NCI-H526 treated with DMSO at 0.1 percent for 48 hours (cell line): ENCODE data around the gene BOLA3.
"Not testable (repeated sequence)": the region's sequence is repeated elsewhere in the genome, so short reads cannot be mapped to it uniquely, and the experiment has no call there.

ENCODE experiments used
- DNase-seq: peaks from one replicate; lab custom pipeline; 2025; lab: John Stamatoyannopoulos, UW

BOLA3 gene

DNA sequence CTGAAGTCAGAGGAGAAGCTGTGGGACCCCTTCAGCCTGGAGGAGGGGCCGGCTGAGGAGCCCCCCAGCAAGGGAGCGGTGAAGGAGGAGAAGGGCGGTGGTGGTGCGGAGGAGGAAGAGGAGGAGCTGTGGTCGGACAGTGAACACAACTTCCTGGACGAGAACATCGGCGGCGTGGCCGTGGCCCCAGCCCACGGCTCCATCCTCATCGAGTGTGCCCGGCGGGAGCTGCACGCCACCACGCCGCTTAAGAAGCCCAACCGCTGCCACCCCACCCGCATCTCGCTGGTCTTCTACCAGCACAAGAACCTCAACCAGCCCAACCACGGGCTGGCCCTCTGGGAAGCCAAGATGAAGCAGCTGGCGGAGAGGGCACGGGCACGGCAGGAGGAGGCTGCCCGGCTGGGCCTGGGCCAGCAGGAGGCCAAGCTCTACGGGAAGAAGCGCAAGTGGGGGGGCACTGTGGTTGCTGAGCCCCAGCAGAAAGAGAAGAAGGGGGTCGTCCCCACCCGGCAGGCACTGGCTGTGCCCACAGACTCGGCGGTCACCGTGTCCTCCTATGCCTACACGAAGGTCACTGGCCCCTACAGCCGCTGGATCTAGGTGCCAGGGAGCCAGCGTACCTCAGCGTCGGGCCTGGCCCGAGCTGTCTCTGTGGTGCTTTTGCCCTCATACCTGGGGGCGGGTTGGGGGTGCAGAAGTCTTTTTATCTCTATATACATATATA lies 46.0 kb downstream of the BOLA3 start:
- no peak for DNase-seq

DNA sequence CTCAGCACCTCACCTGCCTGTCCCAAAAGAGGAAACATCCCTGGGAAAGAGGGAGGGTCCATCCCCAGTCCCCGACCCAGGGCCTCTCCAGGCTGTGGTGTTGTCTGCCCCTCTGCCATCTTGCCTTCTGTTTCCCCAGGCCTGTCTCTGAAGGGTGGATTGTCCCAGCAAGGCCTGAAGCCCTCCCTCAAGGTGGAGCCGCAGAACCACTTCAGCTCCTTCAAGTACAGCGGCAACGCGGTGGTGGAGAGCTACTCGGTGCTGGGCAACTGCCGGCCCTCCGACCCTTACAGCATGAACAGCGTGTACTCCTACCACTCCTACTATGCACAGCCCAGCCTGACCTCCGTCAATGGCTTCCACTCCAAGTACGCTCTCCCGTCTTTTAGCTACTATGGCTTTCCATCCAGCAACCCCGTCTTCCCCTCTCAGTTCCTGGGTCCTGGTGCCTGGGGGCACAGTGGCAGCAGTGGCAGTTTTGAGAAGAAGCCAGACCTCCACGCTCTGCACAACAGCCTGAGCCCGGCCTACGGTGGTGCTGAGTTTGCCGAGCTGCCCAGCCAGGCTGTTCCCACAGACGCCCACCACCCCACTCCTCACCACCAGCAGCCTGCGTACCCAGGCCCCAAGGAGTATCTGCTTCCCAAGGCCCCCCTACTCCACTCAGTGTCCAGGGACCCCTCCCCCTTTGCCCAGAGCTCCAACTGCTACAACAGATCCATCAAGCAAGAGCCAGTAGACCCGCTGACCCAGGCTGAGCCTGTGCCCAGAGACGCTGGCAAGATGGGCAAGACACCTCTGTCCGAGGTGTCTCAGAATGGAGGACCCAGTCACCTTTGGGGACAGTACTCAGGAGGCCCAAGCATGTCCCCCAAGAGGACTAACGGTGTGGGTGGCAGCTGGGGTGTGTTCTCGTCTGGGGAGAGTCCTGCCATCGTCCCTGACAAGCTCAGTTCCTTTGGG lies 47.2 kb downstream of the BOLA3 start:
- no peak for DNase-seq

DNA sequence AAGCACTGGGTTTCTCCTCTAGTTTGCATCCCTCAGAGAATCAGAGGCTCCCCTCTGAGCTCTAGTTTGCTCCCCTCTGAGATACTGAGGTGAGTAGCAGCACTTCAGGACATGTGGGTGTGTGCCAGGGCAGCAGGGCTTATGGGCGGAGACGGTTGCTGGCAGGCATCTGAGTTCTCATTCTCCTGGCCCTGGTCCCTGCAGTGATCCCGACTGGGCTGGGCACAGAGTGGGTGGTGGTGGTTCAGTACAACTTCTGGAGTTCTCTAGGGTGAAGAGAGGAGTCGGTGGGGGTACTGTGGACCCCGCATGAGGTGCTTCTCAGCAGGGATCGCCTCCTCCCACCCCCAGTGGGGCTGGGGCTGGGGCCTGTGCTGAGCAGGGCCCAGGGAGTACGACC lies 47.9 kb downstream of the BOLA3 start:
- DNase-seq: no peak

DNA sequence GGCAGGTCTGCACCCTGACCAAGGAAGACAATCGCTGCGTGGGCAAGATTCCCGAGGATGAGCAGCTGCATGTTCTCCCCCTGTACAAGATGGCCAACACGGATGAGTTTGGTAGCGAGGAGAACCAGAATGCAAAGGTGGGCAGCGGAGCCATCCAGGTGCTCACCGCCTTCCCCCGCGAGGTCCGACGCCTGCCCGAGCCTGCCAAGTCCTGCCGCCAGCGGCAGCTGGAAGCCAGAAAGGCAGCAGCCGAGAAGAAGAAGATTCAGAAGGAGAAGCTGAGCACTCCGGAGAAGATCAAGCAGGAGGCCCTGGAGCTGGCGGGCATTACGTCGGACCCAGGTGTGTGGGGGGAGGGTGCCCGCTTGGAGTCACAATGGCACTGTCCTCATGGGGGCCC lies 48.4 kb downstream of the BOLA3 start:
- DNase-seq: no peak

DNA sequence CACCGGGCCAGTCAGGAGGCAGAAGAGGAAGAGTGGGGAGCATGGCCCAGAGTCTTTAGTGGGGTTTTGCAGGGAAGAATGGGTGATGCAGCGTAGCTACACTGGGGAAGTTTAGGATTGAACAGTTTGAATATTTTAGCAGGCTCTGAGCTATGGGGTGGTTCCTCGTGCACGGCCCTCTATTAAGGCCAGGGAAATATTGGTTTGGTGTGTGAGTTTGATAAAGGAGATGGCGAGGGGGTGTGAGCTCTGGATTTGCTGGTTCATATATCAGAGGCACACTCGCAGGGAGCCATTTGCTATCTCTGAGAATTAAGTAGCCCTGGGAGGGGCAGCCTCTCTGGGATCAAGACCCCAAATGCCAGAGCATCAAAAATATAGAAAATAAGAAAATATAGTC lies 50.1 kb downstream of the BOLA3 start:
- no peak for DNase-seq

DNA sequence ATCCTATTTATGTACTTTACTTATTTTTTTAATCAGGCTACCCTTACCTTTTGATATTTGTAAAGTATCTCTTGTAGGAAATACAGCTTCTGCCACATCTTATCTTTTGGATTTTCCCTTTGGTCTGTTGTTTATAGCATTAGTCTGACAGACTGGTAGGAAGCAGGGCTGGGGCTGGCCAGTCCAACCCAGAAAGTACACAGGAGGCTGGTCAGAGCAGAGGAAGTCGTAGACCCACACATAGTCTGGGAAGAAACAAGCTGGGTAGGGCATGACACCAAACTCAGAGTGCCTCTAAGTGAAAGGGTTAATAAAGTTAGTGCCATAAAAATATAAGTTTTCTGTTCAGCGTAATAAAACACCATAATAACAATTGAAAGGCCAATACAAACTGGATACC lies 51.7 kb downstream of the BOLA3 start:
- no peak for DNase-seq

DNA sequence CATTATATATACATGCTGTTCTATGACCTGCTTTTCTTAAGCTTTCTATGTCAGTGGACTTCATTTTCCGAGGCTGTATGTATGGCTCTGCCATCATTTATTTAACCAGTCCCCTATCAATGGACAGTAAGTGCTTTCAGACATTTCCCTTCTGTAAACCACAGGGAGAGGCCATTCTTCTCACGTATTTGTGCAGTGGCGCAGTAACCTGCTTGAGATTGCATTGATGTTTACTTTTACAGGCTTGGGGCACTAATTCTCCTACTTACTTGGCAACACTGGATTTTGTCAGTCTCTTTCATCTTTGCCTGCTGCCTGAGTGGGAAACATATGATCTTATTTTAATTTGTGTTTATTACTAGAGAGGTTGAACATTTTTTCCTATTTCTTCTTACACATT lies 52.1 kb downstream of the BOLA3 start:
- DNase-seq: no peak

DNA sequence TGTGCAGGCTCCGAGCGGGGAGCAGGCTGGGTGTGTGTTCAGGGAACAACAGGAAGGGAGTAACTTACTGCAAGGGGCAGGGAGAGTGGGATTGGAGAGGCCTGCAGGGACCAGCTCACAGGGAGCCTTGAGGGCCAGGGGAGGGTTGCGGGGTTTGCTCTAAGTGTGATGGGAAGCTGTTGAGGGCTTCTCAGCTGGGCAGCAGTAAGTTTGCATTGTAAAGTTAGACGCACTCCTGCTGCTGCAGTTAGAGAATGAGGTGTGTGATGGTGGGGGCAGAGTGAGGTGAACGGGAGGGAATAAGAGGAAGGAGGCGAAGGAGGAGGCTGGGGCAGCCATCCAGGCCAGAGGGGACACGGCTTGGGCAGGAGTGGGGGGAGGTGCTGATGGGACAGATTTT lies 53.4 kb downstream of the BOLA3 start:
- no peak for DNase-seq

DNA sequence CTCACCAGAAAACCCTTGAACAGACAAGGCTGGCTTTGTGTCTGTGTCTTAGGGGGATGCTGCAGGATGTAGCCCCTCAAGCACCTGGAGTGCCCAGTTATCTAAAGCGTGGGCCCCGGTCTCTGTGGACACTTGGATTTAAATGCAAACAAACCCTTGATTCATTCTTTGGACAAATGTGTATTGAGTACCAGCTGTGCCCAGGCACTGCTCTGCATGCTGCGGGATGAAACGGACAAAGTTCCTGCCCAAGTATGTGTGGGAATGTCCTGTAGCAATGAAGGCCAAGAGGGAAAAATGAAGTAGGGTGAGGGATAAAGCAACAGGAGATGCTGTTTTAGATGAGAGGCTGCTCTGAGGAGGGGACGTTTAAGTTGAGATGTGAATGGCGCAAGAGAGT lies 53.9 kb downstream of the BOLA3 start:
- DNase-seq: no peak

DNA sequence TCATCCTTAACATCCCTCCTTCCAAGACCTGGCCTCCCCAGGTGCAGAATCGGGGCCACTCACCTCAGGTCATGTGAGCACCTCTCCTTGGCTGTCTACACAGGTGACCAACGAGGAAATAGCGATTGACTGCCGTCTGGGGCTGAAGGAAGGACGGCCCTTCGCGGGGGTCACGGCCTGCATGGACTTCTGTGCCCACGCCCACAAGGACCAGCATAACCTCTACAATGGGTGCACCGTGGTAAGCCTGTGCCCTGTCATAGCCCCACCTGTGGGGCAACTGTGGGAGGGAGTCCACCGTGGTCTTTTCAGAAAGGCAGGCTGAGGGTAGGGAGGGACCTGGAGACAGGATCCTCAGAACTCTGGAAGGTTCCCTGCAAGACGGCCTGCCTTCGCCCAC lies 54.3 kb downstream of the BOLA3 start:
- DNase-seq: no peak

DNA sequence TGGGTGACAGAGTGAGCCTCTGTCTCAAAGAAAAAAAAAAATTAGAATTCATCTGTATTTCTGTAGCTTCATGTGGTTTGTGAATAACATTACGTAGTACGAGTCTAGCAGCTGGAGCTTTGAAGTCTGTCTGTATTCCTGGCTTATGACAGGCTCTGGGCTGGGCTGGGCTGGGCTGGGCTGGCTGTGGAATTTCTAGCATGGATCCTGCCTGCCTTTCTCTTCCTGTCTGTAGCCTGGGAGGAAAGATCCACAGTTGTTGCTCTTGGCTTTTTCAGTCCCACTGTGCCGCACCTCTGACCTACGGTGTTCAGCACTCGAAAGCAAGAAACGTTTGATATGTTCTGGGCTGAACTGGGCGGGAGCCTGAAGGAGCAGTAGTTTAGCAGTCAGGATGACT lies 55.4 kb downstream of the BOLA3 start:
- DNase-seq: no peak

DNA sequence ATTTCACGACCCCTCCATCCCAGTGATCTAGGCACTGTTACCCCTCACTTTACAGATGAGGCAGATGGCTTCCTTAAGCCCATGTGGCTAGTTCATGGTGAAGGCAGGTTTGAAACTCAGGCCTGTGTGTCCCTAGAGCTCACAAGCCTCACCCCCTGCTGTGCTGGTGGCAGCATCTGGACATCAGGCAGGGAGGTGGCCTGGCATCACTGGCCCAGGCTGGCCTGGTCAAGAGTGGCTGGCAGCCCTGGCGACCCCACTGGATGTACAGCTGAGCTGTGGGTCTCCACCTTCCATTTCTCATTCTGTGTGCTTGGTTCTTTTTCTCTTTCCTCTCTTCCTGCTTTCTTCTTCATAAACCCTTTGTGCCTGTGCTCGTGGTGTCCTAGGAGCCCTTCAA lies 56.3 kb downstream of the BOLA3 start:
- no peak for DNase-seq

DNA sequence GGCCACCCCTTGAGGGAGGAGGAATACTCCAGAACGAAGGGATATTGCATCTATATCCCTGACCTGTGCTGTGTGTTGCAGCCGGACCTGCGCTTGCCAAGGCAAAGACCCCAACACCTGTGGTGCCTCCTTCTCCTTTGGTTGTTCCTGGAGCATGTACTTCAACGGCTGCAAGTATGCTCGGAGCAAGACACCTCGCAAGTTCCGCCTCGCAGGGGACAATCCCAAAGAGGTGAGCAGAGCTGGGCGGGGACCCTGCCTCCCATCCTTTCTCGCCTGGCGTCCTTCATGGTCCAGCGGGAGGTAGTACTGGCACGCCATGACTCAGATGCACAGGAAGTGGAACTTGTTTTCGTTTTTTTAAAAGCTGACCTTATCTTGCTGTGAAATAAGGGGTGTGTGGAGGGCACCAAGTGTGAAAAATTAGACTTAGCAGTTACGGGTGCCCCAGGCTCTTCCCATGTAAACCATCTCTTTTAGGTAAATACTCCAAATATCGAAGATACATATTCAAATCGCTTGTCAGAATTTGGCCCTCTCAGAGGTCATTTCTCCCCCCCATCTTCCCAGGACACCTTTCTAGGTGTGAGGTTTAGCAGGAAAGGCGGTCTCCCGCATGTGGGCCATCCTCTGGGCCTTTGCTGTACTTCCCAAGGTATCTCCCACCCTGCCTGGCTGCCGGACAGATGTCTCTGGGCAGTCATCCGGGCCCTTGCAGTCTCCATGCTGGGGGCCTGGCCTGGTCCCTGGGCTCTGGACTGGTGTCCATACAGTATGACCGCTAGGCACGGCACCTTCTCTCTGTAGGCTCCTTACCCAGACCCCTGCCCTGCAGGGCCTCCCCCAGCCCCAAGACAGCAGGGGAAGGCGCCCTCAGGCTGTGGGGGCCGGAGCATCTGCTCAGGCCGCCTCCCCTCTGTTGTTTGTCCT lies 57.6 kb downstream of the BOLA3 start:
- no peak for DNase-seq

DNA sequence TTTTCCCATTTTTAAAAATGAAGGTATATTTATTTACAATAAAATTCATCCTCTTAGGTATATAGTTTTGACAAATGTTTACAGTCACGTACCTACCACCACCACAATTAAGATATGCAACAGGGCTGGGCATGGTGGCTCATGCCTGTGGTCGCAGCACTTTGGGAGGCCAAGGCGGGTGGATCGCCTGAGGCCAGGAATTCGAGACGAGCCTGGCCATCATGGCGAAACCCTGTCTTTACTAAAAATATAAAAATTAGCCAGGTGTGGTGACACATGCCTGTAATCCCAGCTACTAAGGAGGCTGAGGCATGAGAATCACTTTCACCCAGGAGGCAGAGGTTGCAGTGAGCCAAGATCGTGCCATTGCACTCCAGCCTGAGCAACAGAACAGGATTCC lies 59.0 kb downstream of the BOLA3 start:
- DNase-seq: not testable (repeated sequence)

DNA sequence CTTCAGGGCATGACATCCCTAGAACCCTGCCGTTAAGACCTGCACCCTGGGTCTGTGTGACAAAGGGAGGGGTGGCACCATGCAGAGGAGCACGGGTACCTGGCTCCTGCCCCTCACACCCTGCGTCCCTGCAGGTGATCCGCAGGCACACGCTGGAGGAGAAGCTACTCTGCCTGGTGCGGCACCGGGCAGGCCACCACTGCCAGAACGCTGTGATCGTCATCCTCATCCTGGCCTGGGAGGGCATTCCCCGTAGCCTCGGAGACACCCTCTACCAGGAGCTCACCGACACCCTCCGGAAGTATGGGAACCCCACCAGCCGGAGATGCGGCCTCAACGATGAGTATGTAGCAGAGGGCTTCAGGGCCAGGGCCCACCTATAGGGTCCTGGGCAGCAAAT lies 60.0 kb downstream of the BOLA3 start:
- no peak for DNase-seq

DNA sequence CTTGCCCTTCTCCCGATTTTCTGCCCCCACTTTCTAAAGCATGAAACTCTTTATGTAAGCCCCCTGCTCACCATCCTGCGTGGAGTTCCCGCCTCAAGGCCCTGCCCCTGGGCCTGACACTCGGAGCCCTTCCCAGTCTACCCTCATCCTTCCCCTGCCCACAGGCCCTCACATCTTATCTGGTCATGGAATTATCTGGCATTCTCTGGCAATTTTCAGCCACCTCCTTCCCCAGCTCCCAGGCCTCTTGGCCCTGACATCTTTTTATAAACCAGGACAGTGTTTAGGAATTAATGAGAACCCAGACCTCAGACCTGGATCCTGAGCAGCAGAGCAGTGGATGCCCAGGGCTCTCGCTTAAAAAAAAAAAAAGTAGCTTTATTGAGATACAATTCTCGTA lies 61.7 kb downstream of the BOLA3 start:
- DNase-seq: no peak
